Erythroblast (primary cell): ENCODE measurements around the gene ZMIZ1.

Experiments
- GATA1 ChIP-seq: IDR thresholded peaks from 2 replicates; pipeline ENCODE4 v1.6.1; 2011; ENCODE audit warnings: low read depth, mild to moderate bottlenecking, control low read depth, low read length, moderate library complexity
- POLR2A ChIP-seq: IDR thresholded peaks from 2 replicates; pipeline ENCODE4 v1.6.1; 2011; ENCODE audit warnings: mild to moderate bottlenecking, low read length

- TF ChIP-seq POLR2A (no peak), GATA1 (no peak)
Measured at GRCh38 chr10:79352035-79352877, 283.5 kb downstream of the ZMIZ1 start.
